SK-MEL-5 (cell line): ENCODE data around the gene PIP4K2A. TPM values are rescaled to one million over a fixed set of nuclear protein-coding genes. Genes with fewer than 3 reads are reported as not detected.
"Not testable (repeated sequence)": the region's sequence is repeated elsewhere in the genome, so short reads cannot be mapped to it uniquely, and the experiment has no call there.

Source experiments
- DNase-seq: peaks from one replicate; pipeline ENCODE4 v3.0.0-alpha.2; 2016; ENCODE audit warnings: low read depth, low spot score
- in situ Hi-C: cut with HindIII; loops from 2 replicates; pipeline ENCODE4 v1.10.0; 2016; ENCODE audit warnings: low sequenced_read_pairs, high pct_unique_total_duplicates, low pct_unique_long_range_greater_than_20kb
- total RNA-seq: library from RNA; depleted of rRNA; stranded (reverse); fragments of >200 nt; shearing (Covaris generic); gene quantifications from 2 replicates; pipeline ENCODE4 v1.2.3, GENCODE V29; 2014

The PIP4K2A gene
- total RNA-seq, 1 experiment from 2014 or later: 109 TPM

- no peak for DNase-seq
- in situ Hi-C loops: no loop called here
Measured at GRCh38 chr10:22723783-22724182, 9.4 kb upstream of the PIP4K2A start.

- no peak for DNase-seq
- in situ Hi-C loops: no loop called here
Measured at GRCh38 chr10:22723343-22723779, 9.0 kb upstream of the PIP4K2A start.

GRCh38 chr10:22722626-22723169, 8.3 kb upstream of the PIP4K2A start:
- DNase-seq: no peak
- in situ Hi-C loops: no loop called here

- DNase-seq: no peak
- in situ Hi-C loops: no loop called here
Measured at GRCh38 chr10:22720667-22721066, 6.3 kb upstream of the PIP4K2A start.

GRCh38 chr10:22719406-22720042, 5.1 kb upstream of the PIP4K2A start:
- in situ Hi-C loops: no loop called here
- DNase-seq: no peak

GRCh38 chr10:22718659-22719058, 4.3 kb upstream of the PIP4K2A start:
- in situ Hi-C loops, DNase-seq: not testable (repeated sequence)

GRCh38 chr10:22717728-22718127, 3.4 kb upstream of the PIP4K2A start:
- no peak for DNase-seq
- in situ Hi-C loops: no loop called here

- DNase-seq: no peak
- in situ Hi-C loops: no loop called here
Measured at GRCh38 chr10:22716943-22717342, 2.6 kb upstream of the PIP4K2A start.

- in situ Hi-C loops: no loop called here
- DNase-seq: no peak
Measured at GRCh38 chr10:22715290-22715625, 880 bp upstream of the PIP4K2A start.

GRCh38 chr10:22713853-22714478, 412 bp downstream of the PIP4K2A start:
- no peak for DNase-seq
- in situ Hi-C loops: no loop called here

GRCh38 chr10:22712956-22713852, 1.2 kb downstream of the PIP4K2A start:
- no peak for DNase-seq
- in situ Hi-C loops: no loop called here

- in situ Hi-C loops: no loop called here
- no peak for DNase-seq
Measured at GRCh38 chr10:22712211-22712955, 2.0 kb downstream of the PIP4K2A start.

GRCh38 chr10:22711373-22711772, 3.0 kb downstream of the PIP4K2A start:
- DNase-seq: no peak
- in situ Hi-C loops: no loop called here

- DNase-seq: no peak
- in situ Hi-C loops: no loop called here
Measured at GRCh38 chr10:22710139-22710745, 4.1 kb downstream of the PIP4K2A start.

GRCh38 chr10:22708772-22709171, 5.6 kb downstream of the PIP4K2A start:
- DNase-seq: no peak
- in situ Hi-C loops: no loop called here

- in situ Hi-C loops: no loop called here
- DNase-seq: no peak
Measured at GRCh38 chr10:22705527-22705926, 8.9 kb downstream of the PIP4K2A start.

- in situ Hi-C loops: no loop called here
- no peak for DNase-seq
Measured at GRCh38 chr10:22704942-22705341, 9.4 kb downstream of the PIP4K2A start.
